HepG2 (cell line): Measurements from ENCODE around the gene FZD7. TPM values are rescaled to one million over a fixed set of nuclear protein-coding genes. Genes with fewer than 3 reads are reported as not detected.

Experiments used
- ATAC-seq: fragments of 200-7000 bp; cut with Tn5 transposase; 3 replicates; pipeline ENCODE4 v1.9.1; 2020; ENCODE audit warnings: mild to moderate bottlenecking, moderate library complexity
- BruUV-seq: library from RNA; stranded (reverse); fragments of 400-500 nt; replicated peaks from 2 replicates; lab custom pipeline; 2021; lab: Mats Ljungman, UMichigan
- CTCF ChIA-PET: fragments of 300-600 bp; formaldehyde crosslinking; extraction: SDS; loops from one replicate; lab custom pipeline; 2021; ENCODE audit warnings: low total read pairs, inconsistent platforms, low intra/inter-chr PET ratio; lab: Yijun Ruan, JAX
- POLR2A ChIA-PET: fragments of 350-600 bp; sonication (Branson Sonifier 250); formaldehyde crosslinking; loops from one replicate; lab custom pipeline; 2020; ENCODE audit warnings: antibody characterized with exemption, inconsistent platforms; lab: Yijun Ruan, JAX
- DNase-seq: peaks from one replicate; pipeline ENCODE4 v3.0.0-alpha.2; 2015; ENCODE audit warnings: low spot score
- FAIRE-seq: peaks from 3 replicates; lab custom pipeline; 2011; peaks lifted over from hg19 to GRCh38; lab: Jason Lieb, UNC
- H2AFZ ChIP-seq: one replicate; pipeline ENCODE4 v1.6.1; 2011; ENCODE audit warnings: low read length, inconsistent platforms
- H3K27ac ChIP-seq: fragments of 300-600 bp; 3 replicates; pipeline ENCODE4 v1.8.0; 2011; ENCODE audit warnings: mixed run types, mild to moderate bottlenecking, mixed read lengths, low read length, inconsistent platforms; ENCODE audit not compliant: insufficient read depth; ENCODE audit errors: extremely low read length
- H3K27me3 ChIP-seq, 2 experiments: fragments of 200-600 bp in 1 of 2; 2 replicates in 1 of 2; 3 replicates in 1 of 2; pipeline versions ENCODE4 v1.6.0 to v1.8.0; 2011; ENCODE audit warnings: low read length in 2 of 2, mild to moderate bottlenecking in 2 of 2, moderate library complexity in 2 of 2, inconsistent platforms in 1 of 2; ENCODE audit not compliant: insufficient read depth in 2 of 2, control insufficient read depth in 1 of 2
- H3K36me3 ChIP-seq, 2 experiments: fragments of 200-600 bp in 1 of 2; replicated peaks in 1 of 2; 2 replicates in 1 of 2; 3 replicates in 1 of 2; pipeline versions ENCODE4 v1.5.1 to v1.8.0; 2011; ENCODE audit warnings: low read length in 2 of 2, inconsistent platforms in 1 of 2; ENCODE audit not compliant: insufficient read depth in 2 of 2, control insufficient read depth in 1 of 2
- H3K4me1 ChIP-seq: 2 replicates; pipeline ENCODE4 v1.5.1; 2012; ENCODE audit warnings: low read length, inconsistent platforms; ENCODE audit not compliant: insufficient read depth
- H3K4me2 ChIP-seq: 2 replicates; pipeline ENCODE4 v1.6.0; 2011; ENCODE audit warnings: low read depth, low read length, inconsistent platforms
- H3K4me3 ChIP-seq, 3 experiments: fragments of 200-600 bp in 1 of 3; sonication (generic), shearing (Covaris generic) in 1 of 3; replicated peaks in 1 of 3; 2 replicates each; pipeline ENCODE4 v1.5.1; 2011 to 2016; ENCODE audit warnings: low read length in 3 of 3, inconsistent platforms in 2 of 3, low read depth in 2 of 3, mild to moderate bottlenecking in 2 of 3, control low read depth in 1 of 3, mixed read lengths in 1 of 3; ENCODE audit not compliant: insufficient read depth in 1 of 3
- H3K79me2 ChIP-seq: one replicate; pipeline ENCODE4 v1.6.1; 2011; ENCODE audit warnings: low read length, inconsistent platforms; ENCODE audit not compliant: insufficient read depth
- H3K9ac ChIP-seq: 2 replicates; pipeline ENCODE4 v1.6.0; 2011; ENCODE audit warnings: mild to moderate bottlenecking, low read depth, low read length, inconsistent platforms; ENCODE audit not compliant: insufficient read depth
- H3K9me3 ChIP-seq: 2 replicates; pipeline ENCODE4 v1.5.1; 2012; ENCODE audit warnings: mild to moderate bottlenecking, low read length
- H4K20me1 ChIP-seq: 2 replicates; pipeline ENCODE4 v1.6.0; 2011; ENCODE audit warnings: inconsistent platforms, mild to moderate bottlenecking, low read length, moderate library complexity; ENCODE audit not compliant: insufficient read depth
- AGO1 ChIP-seq: fragments of 200-400 bp; formaldehyde crosslinking; IDR thresholded peaks from 2 replicates; pipeline ENCODE4 v1.6.1; 2017; ENCODE audit warnings: mild to moderate bottlenecking, low read depth, low read length, moderate library complexity; ENCODE audit not compliant: poor library complexity, severe bottlenecking
- ETV6 ChIP-seq: sonication (generic); formaldehyde crosslinking; conservative IDR thresholded peaks from 2 replicates; pipeline ENCODE4 v1.4.0; 2020; ENCODE audit warnings: missing genetic modification reagents
- FOSL1 ChIP-seq: sonication (generic); formaldehyde crosslinking; IDR thresholded peaks from 2 replicates; pipeline ENCODE4 v1.9.0; 2021; ENCODE audit warnings: missing genetic modification reagents, borderline replicate concordance
- RNF2 ChIP-seq: fragments of 450-650 bp; conservative IDR thresholded peaks from 2 replicates; pipeline ENCODE4 v1.6.1; 2016; ENCODE audit warnings: low read depth
- TCF12 ChIP-seq, 2 experiments: fragments of 450-650 bp in 1 of 2; sonication (generic) in 1 of 2; formaldehyde crosslinking in 1 of 2; IDR thresholded peaks; 2 replicates each; pipeline versions ENCODE4 v1.6.1 to v1.8.0; 2017 to 2022; ENCODE audit warnings: antibody characterized with exemption in 1 of 2, mild to moderate bottlenecking in 1 of 2, missing genetic modification reagents in 1 of 2, moderate library complexity in 1 of 2
- THAP8 ChIP-seq: sonication (generic); formaldehyde crosslinking; IDR thresholded peaks from 2 replicates; pipeline ENCODE4 v1.5.1; 2020; ENCODE audit warnings: missing genetic modification reagents, mild to moderate bottlenecking, borderline replicate concordance
- WGBS: methylation state at CpG from one replicate; pipeline ENCODE4 v1.1.6; 2017; ENCODE audit warnings: low lambda C conversion rate; 5-methylcytosine and 5-hydroxymethylcytosine counted together
- in situ Hi-C: cut with HindIII; loops from 2 replicates; pipeline ENCODE4 v1.10.0; 2017; ENCODE audit warnings: low pct_unique_long_range_greater_than_20kb; ENCODE audit not compliant: extremely low pct_ligation_motif_present
- intact Hi-C: fragments of 100-400 bp; cut with micrococcal nuclease; formaldehyde crosslinking; loops from one replicate; pipeline ENCODE4 v1.10.0; 2022; ENCODE audit not compliant: unreplicated experiment
- polyA plus RNA-seq, 8 experiments: library from polyadenylated mRNA; depleted of rRNA in 3 of 8; stranded (reverse) in 7 of 8; unstranded in 1 of 8; fragments of >200 nt; fragmentation: Illumina TruSeq in 4 of 8; extraction: Trizol in 4 of 8; gene quantifications; 2 replicates each; pipeline versions ENCODE4 v1.2.1 to v1.2.3, GENCODE V29; 2011 to 2016; ENCODE audit warnings: low read depth in 4 of 8, missing spikeins in 1 of 8, mixed read lengths in 1 of 8; ENCODE audit not compliant: insufficient read depth in 1 of 8
- total RNA-seq, 5 experiments: library from RNA; depleted of rRNA; stranded (reverse); fragments of >200 nt; fragmentation: Illumina TruSeq; extraction: Trizol; gene quantifications; 2 replicates each; pipeline ENCODE4 v1.2.3, GENCODE V29; 2016; ENCODE audit warnings: low read depth in 1 of 5
- TF ChIP-seq, protein P1 (sequence below): sonication (generic); formaldehyde crosslinking; IDR thresholded peaks from 2 replicates; pipeline ENCODE4 v1.8.0; 2022; ENCODE audit warnings: mild to moderate bottlenecking, missing genetic modification reagents, moderate library complexity

Gene FZD7
- total and polyA plus RNA-seq, 2 of the 13 experiments (the other 11 are each of a cell fraction or from before 2014, with no cell fraction given) = 0.13 to 0.38 TPM

- TF ChIP-seq TCF12 (IDR thresholded peaks at IDR 0.05) (no peak), TCF12 (CRISPR knock-in tag; IDR thresholded peaks at IDR 0.05) (no peak), RNF2 (no peak)
- TF ChIP-seq, protein P1, sequence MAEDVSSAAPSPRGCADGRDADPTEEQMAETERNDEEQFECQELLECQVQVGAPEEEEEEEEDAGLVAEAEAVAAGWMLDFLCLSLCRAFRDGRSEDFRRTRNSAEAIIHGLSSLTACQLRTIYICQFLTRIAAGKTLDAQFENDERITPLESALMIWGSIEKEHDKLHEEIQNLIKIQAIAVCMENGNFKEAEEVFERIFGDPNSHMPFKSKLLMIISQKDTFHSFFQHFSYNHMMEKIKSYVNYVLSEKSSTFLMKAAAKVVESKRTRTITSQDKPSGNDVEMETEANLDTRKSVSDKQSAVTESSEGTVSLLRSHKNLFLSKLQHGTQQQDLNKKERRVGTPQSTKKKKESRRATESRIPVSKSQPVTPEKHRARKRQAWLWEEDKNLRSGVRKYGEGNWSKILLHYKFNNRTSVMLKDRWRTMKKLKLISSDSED (CRISPR knock-in tag) = no peak
Observed at GRCh38 chr2:201996679-201997314, 36.9 kb upstream of the FZD7 start (continued).

DNA sequence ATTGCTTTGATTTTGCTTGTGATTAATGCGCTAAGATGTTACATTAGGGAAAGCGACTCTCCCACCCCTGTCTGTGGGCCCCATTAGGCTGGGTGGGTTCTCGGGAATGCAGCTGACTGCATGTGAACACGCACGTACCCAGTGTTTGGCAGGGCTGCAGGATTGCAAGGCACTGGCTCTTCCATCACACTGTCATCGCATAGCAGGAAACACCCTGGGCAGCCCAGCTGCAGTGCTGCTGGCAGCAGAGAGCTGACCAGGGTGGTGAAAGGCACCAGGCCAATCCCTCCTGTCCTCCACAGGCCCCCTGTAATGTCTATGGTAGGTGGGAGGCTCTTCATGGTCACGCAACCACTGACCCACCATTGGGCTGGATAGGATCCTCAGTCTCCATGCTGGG lies 34.4 kb upstream of the FZD7 start:
- H3K27me3 ChIP-seq = no peaks in the 10 kb centered on the region; a peak in 1 of 5 replicates
- TF ChIP-seq ETV6 (CRISPR knock-in tag) = no peak
- TF ChIP-seq, all 625 proteins: peak for 0
- ChIA-PET CTCF (no interaction called here), POLR2A (no interaction called here)
- H3K27ac ChIP-seq = no peak overlapping the region
- WGBS = 71% methylated on average over 6 of the region's 7 CpGs
- H3K9ac ChIP-seq = no peak overlapping the region
- no peak overlapping the region for H3K4me2 ChIP-seq
- in situ Hi-C loops (no loop called here), intact Hi-C loops (no loop called here)
- FAIRE-seq = no peak
- no TSS peak for BruUV-seq
- H3K9me3 ChIP-seq = no peaks in the 10 kb centered on the region
- no peaks in the 10 kb centered on the region for H3K4me1 ChIP-seq
- H3K4me3 ChIP-seq = no peak overlapping the region
- H3K79me2 ChIP-seq = no peaks in the 10 kb centered on the region
- no peak; the same call in 2 of the 3 replicates for ATAC-seq
- no peaks in the 10 kb centered on the region for H3K36me3 ChIP-seq
- DNase-seq = no peak
- no peak overlapping the region for H2AFZ ChIP-seq
- H4K20me1 ChIP-seq = no peaks in the 10 kb centered on the region

- no peak overlapping the region for H3K4me2 ChIP-seq
- FAIRE-seq (no peak), DNase-seq (no peak), ATAC-seq (no peak)
- in situ Hi-C loops = no loop called here
- no peaks in the 10 kb centered on the region for H3K27me3 ChIP-seq
- H3K4me1 ChIP-seq = no peaks in the 10 kb centered on the region
- 18% methylated on average over 2 of the region's 2 CpGs for WGBS
- no peak overlapping the region for H3K4me3 ChIP-seq
- no peaks in the 10 kb centered on the region for H3K9me3 ChIP-seq
- H3K9ac ChIP-seq = no peak overlapping the region
- H3K79me2 ChIP-seq = no peaks in the 10 kb centered on the region
- H3K36me3 ChIP-seq = no peaks in the 10 kb centered on the region
- ChIA-PET POLR2A (no interaction called here), CTCF (no interaction called here)
- no peak for TF ChIP-seq THAP8 (CRISPR knock-in tag)
- TF ChIP-seq AGO1 = no peak
- no peak for TF ChIP-seq FOSL1 (CRISPR knock-in tag)
- no peak overlapping the region for H2AFZ ChIP-seq
- no TSS peak for BruUV-seq
- H4K20me1 ChIP-seq = no peaks in the 10 kb centered on the region
- no peak overlapping the region for H3K27ac ChIP-seq
- intact Hi-C loops = no loop called here
Observed at GRCh38 chr2:202001826-202002225, 31.8 kb upstream of the FZD7 start.
